NCI-H774 (cell line): ENCODE data around the gene RABGGTA.

Experiments
- DNase-seq: peaks from one replicate; lab custom pipeline; 2025; lab: John Stamatoyannopoulos, UW

RABGGTA gene

DNA sequence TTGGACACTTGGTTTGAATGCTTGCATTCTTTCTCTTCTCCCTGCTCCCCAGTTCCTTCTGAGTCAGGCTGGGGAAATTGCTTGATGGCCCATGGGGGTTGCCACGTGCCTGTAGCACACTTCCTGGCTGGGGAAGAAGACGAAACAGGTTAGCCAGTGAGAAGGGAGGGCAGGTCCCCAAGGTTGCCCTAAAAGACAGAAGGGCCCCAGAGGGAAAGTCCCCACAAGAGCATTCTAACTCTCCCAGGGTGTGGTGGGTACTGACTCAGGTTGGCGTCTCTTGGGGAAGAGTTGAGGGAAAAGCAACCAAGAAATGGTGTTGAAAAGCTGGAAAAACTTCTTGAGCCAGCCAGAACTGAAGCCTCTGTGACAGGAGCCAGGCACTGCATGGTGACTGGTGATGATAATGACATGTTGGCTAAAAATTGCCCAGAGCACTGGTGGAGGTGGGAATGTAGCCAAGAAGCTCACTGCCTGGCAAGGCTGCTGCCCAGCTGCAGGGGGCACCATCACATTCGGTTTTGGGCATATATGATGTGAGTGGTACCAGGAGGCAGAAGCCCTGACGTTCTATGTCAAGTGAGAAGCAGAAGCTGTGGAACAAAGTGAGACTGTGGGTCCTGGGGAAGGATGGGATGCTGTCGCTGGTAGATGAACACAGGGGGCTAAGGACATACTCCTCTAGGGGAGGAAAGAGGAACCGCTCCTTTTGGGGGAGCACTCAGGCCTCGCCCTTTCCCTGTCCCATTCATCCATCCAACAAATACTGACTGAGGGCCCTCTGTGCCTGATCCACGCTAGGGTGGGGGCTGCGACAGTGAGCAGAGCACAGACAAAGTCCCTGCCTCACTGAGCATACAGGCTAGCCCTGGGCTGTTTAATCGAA, 8.1 kb upstream of the RABGGTA start:
- no peak for DNase-seq

DNA sequence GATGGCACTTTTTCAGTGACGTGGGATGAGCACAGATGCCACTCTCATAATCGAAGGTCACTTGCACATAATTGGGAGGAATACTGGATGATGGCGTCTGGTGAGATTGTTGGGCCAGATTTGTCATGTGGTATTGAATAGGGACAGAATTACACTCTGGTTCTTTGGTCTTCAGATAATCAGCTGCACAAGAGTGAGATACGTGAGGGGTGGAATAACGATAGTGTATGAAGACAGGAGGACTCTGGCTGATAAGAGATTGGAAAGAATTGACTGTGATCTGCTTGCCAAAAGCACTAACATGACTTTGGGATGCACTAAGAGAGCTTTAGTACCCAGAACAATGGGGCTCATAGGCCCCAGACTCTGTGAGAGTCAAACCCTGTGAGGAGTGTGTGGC, 7.0 kb upstream of the RABGGTA start:
- no peak for DNase-seq

DNA sequence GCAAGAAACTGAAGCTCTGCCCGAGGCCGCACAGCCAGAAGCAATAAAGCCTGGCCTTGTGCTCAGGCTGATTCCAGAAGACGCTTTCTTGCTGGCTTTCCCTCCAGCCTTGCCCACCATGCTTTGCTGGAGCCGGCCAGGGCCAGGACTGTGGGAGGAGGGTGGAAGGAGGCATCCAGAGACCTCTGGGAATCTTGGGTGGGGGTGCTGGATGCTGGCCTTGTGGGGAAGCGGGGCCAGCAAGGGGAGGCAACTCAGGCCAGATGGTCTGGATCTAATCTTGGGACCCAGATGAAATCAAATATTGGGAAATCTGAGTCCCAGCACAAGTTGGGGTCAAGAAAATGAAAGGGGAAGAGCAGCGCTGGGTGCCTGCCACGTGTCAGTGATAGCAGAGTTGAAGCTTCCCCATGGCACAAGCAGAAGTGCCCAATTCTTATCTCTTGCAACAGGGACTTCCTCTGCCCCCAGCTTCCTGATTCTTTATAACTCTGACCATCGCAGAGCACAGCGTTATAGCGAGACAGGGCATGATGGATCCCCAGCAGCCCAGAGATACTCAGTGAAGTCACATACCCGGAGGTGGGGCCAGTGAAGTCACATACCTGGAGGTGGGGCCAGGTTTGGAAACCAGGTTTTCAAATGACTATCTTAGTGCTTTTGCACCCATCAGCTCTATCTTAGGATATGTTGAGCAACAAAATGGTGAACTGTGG, 6.4 kb upstream of the RABGGTA start:
- no peak for DNase-seq

DNA sequence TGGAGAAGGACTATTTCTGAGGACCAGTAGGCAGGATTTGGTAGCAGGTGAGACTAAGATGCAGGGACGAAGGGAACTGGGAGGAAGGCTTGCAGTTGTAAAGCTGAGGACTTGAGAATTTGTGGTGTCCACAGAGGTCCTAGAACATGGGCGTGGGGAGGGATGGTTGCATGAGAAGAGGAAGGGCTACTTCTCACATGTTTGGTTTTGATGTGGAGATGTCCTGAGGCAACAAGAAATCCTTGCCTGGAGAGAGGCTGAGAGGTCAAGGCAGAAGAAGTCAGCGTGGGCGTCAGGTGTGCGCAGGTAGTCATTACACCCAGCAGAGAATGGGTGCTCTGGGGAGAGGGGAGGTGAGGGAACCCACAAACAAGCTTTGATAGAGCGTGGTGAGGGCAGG, 5.7 kb upstream of the RABGGTA start:
- DNase-seq, result no peak

DNA sequence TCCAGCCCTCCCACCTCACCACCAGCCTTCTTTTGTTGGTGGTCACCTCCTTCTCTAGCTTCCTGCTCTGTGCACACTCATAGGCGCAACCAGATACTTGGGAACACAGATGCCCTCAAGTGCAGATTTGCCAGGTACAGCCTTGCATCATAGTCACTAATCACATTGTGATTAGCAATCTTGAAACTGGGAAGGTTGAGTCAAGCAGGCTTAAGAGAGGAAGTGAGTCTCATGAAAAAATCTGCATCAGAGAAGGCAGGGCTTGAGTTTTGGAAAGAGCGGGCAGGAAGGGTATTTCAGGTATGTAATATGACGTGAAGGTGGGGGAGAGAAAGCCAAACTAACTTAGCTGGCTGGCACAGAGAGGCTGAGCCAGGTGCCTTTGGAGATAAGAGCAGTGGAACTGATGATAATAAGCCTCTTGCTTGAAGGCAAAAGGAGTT, 2.7 kb upstream of the RABGGTA start:
- DNase-seq, result no peak

DNA sequence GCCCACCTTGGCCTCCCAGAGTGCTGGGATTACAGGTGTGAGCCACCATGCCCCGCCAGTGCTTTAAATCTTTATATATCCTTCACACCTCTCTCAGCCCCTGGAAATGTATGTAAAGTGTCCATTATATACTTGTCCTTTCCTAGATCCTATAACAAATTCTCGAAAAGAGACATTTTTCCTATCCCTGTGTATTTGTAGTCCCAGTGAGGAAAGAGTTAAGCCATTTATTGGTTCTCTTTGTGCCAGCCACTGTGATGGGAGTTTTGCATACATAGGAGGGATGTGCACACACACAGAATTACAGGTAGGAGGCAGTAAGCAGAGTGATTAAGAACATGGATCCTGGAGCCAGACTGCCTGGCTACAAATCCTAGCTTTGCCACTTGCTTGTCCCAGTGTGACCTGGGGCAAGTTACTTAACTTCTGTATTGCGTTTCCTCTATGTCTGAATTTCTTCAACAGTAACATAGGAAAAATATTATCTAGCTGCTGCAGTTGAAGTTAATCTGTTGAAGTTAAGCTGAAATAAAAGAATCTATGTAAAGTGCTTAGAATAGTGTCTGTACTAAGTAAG, 2.1 kb upstream of the RABGGTA start:
- DNase-seq, result no peak

DNA sequence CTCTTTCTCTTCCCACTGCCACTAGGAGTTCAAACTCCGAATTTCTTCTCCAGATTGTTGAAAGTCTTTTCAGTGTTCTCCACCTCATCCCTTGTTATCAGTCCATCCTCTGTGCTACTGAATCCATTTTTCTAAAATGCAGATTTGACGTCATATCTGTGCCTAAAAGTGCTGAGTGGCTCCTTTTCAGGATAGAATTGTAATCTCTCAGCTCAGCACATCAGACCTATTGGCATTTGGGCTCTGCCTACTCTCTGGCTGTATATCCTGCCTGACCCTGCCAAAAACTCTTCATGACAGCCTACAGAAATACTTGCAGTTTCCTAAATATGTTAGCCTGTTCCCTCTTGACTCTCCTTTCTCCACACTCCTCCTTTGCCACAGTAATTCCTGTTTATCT, 1.1 kb upstream of the RABGGTA start:
- no peak for DNase-seq

DNA sequence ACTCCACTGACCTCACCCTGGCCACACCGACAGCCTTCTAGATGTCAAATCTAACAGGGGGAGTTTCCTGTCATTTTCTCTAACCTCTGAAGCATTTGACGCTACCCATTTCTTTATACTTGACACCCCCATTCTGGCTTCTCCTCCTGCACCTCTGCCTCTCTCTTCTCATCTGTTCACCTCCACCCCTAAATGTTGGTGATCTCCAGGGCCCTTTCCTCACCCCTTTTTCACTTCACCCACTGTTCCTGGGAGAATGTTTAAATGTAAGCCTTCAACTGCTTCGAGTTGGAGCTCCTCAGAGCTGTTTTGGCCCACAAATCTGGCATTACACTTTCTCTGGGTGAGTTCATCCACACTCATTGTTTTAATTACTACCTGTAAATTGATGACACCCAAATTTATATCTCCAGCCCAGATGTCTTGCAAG, 452 bp upstream of the RABGGTA start:
- no peak for DNase-seq

DNA sequence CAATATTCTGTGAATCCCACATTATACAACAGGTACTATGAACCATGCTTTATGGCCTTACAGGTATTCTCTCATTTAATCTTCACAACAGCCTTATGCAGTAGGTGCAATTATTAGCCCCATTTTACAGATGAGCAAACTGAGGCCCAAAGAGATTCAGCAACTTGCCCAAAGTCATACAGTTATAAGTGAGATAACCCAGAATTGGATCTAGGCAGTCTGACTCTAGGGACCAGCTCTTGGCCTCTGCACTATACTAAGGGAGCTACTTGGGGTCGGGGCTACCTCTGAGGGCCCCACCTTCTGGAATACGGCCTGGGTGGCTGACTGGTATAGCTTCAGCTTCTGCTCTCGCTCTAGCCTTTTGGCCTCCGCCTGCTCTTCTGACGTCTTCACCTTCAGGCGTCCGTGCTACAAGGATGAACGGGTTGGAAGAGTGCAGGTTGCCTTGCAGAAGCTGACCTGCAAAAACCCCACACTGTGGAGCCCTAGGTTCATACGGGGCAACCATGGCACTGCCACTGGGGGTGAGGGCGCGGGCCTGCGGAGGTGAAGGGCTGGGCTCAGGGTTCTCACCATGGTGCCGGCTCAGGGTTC, 762 bp downstream of the RABGGTA start:
- DNase-seq, result no peak

DNA sequence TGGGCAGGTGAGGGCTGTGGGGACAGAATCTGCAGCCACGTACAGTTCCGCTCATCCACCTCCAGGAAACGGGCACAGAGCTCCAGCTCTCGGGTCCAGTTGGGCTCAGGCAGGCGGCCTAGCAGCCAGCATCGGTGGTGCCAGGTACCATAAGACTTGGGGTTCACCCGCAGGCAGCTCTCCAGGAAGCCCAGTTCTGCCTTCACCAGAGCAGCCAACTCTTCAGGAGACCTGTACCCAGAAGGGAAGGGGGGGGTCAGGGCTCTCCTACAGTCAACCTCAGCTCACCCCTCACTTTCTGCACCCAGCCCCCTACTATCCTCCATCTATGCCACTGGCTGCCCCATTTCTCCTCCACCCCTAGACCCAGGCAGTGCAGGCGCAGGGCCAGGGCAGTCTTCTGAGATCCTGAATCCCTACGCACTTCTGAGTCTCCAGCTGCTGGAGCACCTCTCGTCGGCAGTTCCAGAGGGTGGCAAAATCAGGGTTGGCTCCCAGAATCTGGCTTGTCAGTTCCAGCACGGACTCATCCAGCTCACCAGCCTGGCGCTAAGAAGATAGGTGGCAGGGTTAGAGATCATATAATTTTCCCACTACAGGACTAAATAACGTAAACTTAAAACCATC, 1.4 kb downstream of the RABGGTA start:
- no peak for DNase-seq

DNA sequence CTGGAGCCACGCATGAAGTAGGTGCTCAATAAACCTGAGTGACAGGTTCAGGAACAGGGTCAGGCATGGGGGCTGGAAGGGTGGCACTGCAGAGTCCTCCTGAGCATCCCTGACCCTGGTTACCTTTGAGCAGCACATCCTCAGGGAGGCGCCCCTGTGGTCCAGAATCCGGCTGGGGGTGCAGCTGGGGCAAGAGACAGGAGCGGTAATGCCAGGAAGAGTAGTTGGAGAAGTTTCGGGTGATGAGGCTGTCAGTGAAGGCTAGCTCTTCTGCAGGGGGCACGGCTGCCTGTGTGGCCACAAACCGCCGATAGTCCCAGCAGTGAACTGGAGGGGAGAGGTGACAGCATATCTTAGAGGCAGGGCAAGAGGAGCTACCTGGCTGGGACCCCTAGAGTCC, 2.0 kb downstream of the RABGGTA start:
- DNase-seq, result no peak

DNA sequence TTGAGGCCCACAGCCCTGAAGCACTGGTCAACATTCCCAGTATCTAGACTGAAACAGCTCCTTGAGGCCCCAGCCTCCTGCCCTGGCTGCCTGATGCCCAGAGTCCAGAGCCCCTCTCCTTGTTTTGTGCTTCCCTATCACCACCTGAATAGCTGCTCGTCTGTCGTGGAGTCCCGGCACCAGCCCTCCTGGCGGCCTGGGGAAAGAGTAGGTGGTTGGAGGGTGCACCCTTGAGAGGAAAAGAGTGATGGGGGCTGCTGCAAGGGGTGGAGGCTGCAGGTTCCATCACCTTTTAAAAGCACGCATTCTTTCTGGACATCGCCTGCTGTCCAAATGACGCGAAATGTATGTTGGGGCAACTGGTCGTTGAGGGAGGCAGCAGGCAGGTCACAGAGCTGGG, 3.2 kb downstream of the RABGGTA start:
- DNase-seq, result no peak

DNA sequence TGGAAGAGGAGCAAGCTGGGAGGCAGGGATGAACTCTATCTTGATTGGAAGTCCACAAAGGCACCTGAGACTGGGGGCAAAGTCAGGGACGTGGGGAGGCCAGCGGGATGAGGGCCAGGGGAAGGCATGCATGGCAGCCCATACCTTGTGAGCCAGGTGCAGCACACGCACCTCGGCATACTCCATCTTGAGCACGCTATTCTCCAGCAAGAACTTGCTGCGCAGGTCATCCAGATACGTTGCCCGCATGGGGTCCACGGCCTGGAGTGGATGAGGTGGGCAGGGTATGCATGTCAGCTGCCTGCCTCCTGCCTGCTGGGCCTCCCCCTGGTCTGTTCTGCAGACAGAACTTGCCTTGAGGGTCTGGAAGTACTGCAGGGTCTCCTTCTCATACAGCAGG, 3.9 kb downstream of the RABGGTA start:
- DNase-seq, result no peak

DNA sequence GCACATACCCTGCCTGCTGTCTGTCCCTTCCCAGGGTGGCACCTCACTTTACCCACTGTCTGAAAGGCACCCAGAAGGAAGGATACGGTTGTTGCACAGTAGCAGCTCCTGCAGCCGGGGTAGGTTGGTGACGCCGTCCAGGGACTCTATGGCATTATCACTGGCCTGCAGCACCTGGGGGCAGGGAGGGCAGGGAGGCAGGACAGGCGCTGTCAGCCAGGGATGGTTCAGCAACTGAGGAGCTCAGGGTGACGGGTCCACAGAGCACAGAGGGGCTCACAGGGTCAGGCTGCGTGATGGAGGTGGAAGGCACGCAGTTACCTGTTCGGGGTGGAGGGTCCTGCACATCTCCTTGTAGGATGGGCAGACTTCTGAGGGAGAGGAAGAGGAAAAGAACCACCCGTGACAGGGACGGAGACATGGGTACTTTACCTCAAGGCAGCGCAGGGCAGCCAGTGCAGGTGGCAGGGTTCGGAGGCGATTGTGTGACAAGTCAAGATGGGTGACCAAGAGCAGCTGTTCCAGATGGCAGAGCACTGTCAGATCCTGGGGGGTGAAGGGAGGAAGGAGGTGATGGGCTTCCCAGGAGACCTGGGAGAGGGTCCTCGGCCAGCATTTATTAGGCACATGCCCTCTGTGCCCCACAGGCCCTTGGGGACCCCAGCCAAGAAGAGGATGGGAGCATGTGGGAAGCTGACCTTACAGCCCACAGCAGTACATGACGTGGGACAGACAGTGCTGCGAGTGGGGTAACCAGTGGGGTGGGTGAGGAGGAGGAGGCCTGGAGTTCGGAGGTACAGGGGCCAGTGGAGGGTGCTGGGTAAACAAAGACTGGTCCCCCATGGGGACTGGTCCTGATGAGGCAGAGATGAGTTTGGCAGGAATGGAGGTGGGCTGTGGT, 4.8 kb downstream of the RABGGTA start:
- DNase-seq, result no peak

DNA sequence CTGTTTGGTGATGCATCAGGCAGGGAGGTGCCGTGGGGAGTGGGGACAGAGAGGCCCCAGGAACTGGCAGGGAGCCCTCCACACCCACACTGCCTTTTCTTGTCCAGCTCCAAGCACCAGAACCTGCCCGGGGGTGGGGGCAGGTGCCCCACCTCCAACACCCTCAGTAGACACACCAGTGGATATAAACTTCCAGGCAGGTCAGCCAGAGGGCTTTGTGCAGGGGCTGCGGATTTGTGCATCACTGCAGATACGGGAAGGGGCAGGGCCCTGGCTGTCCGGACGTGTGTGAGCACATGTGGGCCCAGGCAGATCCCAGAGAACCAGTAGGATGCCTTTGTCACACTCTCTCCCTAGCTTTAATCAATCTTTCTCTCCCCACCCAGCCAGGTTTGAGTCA, 7.1 kb downstream of the RABGGTA start:
- no peak for DNase-seq

DNA sequence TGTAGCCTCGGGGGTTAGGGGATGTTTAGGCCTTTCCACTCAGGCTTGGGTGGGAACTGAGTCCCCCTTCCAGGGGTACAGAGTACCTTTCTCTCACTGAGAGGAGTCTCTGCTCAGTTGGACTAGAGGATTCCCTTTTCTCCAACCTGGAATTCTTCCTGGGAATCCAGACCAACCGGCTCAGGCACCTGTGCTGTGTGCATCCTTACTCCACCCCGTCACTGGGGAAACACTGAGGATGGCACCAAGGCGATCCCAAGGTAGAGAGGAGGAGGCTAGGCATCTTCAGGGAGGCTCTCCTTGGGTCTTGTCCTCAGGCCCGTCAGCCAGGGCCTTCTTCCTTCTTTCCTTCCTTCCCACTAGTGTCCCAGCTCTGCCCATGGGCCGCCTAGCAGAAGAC, 7.5 kb downstream of the RABGGTA start:
- no peak for DNase-seq

DNA sequence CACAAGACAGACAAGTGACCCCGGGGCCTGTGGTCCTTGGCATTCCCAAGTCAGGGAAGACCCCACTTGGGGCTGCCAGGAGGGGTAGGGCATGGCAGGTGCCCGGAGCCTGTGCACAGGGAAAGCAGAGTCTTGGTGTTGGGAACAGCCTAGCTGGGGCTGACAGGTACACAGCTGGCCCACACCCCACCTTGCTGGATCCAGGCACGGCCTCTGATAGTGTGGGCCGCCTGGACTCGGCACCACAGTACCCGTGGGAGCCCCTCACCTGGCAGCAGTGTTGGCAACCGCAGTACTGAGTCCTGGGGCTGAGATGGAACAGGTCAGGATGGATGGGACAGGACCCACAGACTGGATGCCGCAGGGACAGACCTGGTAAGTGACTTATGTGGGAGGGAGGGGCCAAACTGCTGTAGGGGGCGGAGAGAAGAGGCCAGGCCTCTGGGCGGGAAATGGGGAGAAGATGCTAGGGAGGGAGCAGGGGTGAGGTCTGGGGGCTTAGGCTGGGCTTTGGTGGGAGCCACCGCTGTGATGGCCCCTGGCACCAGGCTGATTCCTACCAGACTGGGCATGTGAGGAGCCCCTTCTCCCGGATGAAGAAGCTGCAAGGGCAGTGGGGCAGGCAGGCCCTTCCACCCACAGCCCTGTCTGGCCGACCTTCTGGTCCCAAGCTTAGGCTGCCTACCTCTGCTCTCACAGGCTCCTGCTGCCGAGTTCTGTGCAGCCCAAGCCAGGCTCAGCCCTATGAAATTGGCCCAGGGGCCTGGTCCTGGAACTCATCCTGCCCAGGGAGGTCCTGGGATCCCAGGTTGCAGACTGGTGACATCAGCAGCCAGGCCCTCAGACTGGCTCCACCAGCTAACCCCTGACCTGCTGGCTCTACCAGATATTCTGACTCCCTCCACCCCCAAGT, 8.3 kb downstream of the RABGGTA start, which contains the start of gene TGM1:
Gene TGM1 (minus strand): TSS at position 357 of the 913 bp plus-strand sequence. CDS start 825 bp downstream, outside the sequence.
- DNase-seq, result no peak

DNA sequence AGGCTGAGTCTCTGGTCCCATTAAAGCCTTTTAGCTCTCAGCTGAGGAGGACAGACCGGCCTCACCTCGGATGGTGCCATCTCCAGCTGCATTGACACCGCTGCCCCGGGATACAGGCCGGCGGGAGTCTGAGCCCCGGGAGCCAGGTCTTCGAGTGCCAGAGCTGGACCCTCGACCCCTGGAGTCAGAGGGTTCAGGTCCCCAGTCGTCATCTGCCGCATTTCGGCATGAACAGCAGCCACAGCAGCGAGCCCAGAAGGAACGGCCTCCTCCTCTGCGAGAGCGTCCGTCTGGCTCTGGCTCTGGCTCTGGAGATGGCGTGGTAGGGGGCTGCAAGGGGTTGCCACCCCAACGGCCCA, 9.4 kb downstream of the RABGGTA start:
- no peak for DNase-seq

DNA sequence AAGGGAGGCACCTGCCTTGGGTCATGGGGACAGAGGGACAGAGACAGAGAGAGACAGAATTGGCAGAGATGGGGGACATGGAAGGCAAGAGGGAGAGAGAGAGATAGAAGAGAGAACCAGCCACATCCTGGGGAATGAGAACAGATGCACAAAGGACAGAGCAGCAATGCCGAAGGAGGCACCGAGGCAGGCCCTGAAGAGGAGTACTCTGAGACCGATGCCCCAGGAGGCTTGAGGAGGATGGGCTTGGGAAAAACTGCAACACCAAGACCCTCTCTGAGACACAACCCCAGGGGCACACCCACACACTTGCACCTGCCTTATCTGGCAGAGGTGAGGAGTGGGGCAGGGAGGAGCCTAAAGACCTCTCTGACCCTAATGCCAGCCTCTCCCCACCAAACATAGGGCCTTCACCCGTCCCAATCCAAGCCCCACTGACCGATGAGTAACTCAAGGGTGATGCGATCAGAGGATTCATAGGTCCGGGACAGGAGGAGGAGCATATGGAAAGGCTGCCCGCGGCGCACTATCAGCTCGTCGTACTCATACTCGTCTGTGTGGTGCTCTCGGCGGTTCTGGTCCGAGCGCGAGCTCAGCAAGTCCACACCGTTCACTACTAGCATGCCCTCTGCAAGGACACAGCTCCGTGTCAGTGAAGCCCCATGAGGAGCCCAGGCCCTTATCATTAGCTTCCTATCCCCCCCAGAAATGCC, 10.0 kb downstream of the RABGGTA start:
- DNase-seq, result no peak
